KBM-7 (cell line): Measurements from ENCODE around the gene FOXRED1.
A peak's percentile ranks its signal among the peaks of the same experiment; 100 is the strongest.

Experiments used
- DNase-seq: peaks from one replicate; pipeline ENCODE4 v3.0.0-alpha.2; 2015
- in situ Hi-C: fragments of 300-500 bp; cut with MboI; formaldehyde crosslinking; loops from 2 replicates; pipeline ENCODE4 v1.14.3; 2020; ENCODE audit warnings: low sequenced_read_pairs, low pct_unique_long_range_greater_than_20kb, mixed read lengths

The FOXRED1 gene

DNA sequence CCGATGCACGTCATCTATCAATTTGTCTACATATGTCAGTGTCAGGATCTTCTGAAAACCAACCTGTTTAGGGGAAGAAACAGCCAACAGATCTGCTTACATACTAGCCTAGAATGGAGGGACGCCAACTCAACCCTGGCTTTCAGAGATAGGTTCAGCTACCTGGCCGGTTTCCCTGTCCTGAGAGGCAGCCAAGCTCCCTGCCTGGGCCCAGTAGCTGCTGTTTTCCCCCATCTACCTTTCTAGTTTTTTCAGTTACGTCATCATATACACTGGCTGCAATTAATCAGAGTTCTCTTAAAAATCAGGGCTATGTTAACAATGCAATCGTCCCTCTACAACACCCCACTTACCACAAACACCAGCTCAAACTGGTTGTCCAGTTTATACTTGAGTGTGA is 1.3 kb upstream of the FOXRED1 start:
- in situ Hi-C loops: no loop called here
- DNase-seq: no peak

DNA sequence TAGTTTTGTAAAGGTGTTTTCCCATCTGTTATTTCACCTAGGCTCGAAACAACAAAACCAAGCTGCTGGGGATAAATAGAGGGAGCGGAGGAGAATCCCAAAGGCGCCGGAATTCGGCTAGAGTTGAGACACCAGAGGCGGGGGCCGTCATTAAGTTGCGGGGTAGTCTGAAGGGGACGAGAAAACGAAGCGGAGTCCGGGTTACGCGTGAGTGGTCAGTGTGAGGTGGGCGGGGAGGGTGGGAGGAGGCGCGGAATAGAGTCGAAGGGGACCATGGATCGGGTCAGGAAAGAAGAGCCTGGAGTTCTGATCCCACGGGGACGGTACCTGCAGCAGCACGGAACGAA is 620 bp upstream of the FOXRED1 start:
- in situ Hi-C loops: no loop called here
- no peak for DNase-seq

DNA sequence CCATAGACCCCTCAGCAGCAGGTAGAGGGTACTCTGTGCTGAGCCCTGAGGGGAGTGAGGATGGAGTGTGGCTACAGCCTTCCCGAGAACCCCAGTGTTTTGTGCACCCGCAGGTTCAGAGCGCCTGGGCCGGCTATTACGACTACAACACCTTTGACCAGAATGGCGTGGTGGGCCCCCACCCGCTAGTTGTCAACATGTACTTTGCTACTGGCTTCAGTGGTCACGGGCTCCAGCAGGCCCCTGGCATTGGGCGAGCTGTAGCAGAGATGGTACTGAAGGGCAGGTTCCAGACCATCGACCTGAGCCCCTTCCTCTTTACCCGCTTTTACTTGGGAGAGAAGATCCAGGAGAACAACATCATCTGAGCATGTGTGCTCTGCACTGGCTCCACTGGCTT is 8.4 kb downstream of the FOXRED1 start:
- DNase-seq: no peak

DNA sequence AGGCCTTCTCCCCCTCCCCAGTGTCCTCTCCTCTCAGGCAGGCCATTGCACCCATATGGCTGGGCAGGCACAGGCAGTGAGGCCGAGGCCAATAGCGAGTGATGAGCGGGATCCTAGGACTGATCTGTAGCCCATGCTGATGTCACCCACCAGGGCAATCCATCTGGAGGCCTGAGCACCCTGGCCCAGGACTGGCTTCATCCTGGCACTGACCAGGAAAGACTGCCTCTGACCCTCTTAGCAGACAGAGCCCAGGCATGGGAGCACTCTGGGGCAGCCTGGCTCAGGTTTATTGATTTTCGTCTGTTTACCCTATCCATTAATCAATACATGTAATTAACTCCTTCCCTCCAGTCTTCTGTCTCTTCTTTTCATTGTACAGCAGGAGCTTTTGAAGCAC is 8.8 kb downstream of the FOXRED1 start:
- in situ Hi-C loops: no loop called here
- no peak for DNase-seq

More for the DNA sequence above, 8.4 kb downstream of the FOXRED1 start:
- in situ Hi-C loops: no loop called here

DNA sequence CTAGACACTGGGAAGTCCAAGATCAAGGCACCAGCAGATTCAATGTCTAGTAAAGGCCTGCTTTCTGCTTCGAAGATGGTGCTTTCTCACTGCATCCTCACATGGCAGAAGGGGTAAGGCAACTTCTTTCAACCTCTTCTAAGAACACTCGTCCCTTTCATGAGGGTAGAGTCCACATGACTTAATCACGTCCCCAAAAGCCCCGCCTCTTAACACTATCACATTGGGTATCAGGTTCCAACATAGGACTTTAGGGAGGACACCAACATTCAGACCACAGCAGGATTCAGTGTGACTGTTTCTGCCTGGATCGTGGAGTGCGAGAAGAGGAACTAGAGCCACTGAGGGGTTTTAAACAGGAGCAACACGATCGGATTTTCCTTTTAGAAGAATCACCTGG is 10.2 kb downstream of the FOXRED1 start:
- no peak for DNase-seq
- in situ Hi-C loops: no loop called here

DNA sequence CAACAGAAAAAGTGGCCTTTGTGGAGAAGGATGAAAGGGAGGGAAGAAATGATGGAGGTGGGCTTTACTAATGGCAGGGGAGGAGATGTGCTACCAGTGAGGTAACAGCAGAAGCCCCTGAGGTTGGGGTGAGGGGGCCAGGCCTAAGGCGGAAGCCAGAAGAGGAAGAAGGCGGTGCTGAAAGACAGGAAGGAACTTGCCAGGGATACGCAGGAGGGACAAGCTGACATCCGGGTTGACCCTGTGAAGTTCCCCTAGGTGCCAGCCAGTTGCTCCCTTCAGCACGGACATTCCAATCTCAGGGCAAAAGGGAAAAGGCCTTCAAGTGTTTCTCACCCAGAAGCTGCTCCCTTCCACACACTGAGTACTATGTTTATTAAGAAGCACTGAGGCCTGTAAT is 11.6 kb downstream of the FOXRED1 start:
- peak; percentile 46 for DNase-seq
- in situ Hi-C loops: no loop called here

DNA sequence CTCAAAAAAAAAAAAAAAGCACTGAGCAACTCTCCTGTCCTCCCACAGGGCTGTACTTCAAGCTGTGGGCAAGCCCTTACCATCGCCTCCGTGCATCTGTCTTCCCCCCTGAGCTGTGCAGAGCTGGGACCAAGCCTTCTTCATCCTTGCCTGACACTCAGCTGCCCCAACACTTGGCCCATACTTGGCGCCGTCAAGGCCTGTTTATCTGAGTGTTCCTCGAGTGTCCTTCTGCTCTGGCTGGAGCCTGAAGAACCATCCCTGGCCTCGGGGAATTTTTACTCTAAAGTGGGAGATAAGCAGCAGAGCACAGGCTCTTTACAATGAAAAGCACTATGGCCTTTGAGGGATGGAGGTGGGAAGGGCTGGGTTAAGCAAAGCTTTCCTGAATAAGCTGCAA is 12.3 kb downstream of the FOXRED1 start:
- no peak for DNase-seq
- in situ Hi-C loops: no loop called here

DNA sequence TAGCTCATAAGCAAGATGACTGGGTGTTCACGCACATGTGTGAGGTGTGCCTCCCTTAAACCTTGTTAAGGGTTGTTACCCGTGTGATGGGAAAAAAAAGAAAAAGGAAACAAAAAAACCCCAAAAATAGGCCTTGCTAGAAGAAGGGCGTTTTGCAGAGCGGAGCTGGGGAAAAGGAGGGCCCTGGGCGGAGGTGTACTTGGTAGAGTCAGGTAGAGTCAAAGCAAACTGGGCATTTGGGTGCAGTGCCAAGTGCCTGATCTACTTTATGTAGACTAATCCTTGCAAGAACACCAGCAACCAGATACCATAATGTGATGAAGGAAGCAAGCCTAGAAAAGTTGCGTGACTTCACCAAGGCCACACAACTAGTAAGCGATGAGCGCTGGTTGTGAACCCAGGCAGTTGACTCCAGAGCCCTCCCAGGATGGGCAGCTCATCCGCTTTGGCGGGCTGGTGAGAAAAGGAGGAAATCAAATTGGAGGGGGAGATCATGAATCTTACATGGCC is 12.8 kb downstream of the FOXRED1 start:
- no peak for DNase-seq
- in situ Hi-C loops: no loop called here

DNA sequence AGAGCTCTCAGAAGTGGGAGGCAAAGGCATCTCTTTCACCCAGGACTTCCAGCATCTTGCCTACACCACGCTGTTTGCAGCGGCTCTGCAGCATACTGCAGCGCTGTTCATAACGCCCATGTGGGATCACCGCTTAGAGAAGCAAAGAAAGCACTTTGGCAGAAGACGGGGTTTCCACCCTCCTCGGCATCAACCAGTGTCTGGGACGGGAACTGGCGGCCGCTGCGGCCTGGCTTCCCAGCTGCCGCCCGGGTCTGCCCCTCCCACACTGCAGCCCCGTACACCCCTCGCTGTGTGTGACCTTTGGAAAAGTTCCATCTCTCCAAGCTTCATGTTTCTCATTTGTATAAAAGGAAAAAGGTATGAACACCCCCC is 13.4 kb downstream of the FOXRED1 start:
- DNase-seq: peak; percentile 64

DNA sequence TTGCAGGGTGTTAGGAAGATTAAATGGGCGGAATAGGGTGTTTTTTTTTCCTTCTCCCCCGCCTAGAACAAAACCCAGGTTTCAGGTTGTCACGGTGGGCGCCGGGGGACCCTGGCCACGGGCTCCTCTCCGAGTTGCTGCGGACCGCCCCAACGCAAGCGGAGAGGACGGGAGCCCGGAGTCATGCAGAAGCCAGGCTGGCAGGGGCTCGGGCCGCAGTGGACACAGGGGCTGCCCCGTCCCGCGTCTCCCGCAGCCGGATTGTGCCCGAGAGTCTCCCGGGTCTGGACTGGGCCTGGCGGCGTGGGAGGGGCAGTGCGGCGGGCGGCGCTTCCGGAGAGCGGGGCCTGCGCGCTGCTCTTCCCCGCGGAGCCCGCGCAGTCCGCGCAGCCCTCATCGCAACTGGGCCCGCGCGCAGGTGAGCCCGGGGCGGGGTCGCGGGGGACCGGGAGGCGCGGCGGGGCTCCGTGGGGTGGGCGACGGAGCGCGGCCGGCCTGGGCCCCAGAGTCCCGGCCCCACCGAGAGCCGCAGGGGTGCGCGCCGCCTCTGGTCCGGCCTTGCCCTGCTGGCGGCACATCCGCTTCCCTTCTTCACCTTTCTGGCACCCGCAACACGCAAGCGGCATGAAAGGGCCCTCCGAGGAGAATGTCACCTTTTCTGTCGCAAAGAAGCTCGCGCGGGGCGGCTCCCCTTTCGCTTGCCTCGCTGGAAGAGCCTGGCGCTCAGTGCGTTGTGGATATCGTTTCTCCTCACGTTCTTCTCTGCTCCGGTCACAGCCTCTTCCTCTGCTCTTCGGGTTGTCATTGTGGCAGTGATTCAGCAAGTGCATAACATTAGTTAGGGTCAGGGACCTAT is 14.0 kb downstream of the FOXRED1 start, which contains the start of gene TIRAP:
TIRAP (plus strand) TSS at position 358 of the 856 bp plus-strand sequence. CDS start 7,802 bp downstream, outside the sequence.
- in situ Hi-C loops: no loop called here
- DNase-seq: peak; percentile 71

More for the DNA sequence above, 13.4 kb downstream of the FOXRED1 start:
- in situ Hi-C loops: no loop called here

DNA sequence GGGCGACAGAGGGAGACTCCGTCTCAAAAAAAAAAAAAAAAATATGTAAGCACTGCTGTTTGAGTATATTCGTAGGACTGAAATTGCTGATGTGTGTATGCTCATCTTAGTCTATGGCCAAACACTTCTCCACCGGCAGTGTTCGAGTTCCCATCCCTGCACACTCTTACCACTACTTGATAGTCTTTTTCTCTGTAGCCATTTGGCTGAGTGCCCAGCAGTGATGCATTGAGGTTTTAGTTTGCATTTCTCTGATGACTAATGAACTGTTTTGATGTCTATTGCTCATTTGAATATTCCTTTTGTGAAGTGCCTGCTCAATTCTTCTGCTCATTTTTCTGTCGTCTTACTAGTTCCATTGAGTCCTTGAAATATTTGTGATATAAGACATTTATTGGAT is 15.9 kb downstream of the FOXRED1 start:
- peak; percentile 60 for DNase-seq

DNA sequence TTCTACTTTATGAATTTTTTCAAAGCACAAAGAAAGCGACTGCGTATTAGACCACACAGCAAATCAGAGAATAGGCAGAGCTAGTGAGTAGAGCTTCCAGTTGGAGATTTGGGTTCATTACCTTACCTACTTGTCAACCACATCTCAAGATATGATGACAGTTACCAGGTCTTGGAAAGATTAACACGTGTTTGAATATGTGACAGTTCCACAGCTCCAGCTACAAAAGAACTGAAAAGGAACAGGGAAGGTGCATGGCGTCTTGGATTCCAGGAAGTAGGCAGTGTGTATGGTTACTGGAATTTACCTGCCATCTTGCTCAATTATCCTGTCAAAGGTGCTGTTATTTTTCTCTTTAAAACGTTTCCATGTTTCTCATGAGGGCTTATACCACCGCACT is 19.3 kb downstream of the FOXRED1 start:
- in situ Hi-C loops: no loop called here
- DNase-seq: no peak

More for the DNA sequence above, 15.9 kb downstream of the FOXRED1 start:
- in situ Hi-C loops: no loop called here

DNA sequence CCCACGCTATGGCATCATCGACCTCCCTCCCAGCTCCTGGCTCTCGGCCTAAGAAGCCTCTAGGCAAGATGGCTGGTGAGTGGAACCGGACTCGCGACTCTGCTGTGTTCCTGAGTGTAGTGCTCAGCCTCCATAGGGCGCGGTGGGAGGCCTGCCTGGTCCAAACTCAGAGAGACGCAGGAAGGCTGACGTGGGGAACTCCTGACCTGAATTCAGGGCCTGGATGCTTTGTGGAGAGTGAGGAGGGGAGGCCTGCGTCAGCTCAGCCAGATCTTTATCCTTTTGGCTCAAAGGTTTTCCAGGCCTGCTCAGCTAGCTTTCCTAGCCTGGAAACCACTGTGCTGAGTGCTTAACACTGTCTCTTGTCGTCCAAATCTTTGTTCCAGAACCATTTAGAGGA is 21.9 kb downstream of the FOXRED1 start:
- in situ Hi-C loops: no loop called here
- no peak for DNase-seq

DNA sequence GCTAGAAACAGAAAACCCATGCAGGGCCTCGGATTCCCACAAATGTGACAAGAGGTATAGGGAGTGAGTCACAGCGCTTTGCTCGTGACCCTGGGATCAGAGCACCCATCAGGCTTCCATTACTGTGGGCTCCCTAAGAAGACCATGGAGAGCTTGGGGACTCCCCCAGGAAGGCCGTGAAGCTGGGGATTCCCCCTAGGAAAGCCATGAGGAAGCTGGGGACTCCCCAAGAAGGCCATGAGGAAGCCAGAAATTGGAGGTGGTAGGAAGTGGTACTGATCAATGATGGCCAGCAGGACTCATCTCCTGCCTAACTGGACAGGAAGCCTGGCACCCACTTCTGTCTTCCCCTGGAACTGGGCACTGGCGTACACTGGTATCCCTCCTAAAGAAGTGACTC is 24.8 kb downstream of the FOXRED1 start:
- in situ Hi-C loops: no loop called here
- no peak for DNase-seq

DNA sequence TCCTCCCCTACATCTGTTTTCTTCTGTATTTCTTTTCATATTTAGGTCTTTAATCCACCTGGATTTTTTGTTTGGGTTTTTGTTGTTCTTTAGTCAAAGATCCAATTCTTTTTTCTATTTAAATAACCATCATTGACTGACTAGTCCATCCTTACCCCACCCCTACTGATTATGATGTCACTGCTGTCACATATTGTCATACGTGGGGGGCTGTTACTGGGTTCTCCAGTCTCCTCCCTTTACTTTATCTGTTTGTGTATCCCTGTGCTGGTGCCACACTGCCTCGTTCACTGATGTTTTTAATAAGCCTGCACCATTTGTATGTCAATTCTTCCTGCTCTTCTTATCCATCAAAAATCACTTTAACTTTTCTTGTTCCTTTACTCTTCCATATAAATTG is 28.1 kb downstream of the FOXRED1 start:
- DNase-seq: no peak
- in situ Hi-C loops: no loop called here

DNA sequence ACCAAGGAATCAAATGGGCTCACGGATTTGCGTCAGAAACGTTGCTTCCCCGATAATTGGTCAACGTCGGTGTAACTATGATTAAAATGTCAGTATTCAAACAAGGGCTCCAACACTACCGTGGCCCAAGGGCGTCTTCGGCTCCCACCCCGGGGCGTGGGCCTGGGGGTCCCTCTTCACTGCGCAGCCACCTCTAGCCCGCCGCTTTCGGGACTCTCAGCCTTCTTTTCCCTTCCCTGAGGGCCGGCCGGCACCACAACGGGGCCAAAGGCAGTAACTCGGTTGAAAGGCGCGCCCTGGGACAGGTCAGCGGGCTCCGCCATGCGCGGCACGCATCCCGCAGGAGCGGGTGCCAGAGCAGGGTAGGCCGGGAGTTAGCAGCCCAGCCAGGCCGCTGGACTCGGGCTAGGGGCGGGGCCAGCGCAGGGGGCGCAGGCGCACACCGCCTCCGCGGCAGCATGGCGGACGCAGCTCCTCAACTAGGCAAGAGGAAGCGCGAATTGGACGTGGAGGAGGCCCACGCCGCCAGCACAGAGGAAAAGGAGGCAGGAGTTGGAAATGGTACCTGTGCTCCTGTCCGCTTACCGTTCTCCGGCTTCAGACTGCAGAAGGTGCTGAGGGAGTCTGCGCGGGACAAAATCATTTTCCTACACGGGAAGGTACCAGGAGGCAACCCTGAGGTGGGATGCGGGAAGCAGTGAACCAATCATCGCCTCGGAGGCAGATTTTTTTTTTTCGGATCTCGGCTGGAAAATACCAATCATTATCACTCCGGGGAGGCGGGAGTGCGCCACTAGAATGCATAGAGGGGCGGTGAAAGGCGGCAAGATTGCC is 34.9 kb downstream of the FOXRED1 start, which contains the start of gene DCPS:
DCPS (plus strand) TSS at position 438 of the 834 bp plus-strand sequence; CDS start at position 459, 21 bp downstream.
- DNase-seq: peak; percentile 95
- in situ Hi-C loops: no loop called here

DNA sequence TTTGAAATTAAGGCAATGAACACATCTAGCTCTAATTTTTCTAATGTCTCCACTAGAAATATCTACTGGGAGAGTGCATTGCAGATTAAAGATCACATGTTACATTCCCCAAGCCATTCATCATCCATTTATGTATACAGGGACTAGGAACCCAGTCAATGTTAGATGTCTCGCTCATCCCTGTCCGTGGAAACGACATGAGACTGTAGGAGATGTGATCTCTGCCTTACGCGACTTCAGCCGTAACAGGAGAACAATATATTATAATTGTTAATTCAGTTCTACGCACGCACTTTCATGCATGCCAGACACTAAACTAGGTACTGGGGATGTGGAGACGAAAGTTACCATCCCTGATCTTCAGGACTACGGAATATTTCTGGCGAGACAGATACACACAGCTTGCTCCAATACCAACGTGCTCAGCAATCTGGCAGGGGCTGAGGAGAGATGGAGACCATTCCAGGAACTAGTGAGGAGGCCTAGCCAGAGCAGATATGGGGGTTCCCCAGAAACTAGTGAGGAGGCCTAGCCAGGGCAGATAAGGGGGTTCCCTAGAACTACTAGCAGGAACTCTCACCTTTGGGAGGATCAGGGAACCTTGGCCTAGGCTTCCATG is 35.6 kb downstream of the FOXRED1 start:
- in situ Hi-C loops: no loop called here
- DNase-seq: no peak

DNA sequence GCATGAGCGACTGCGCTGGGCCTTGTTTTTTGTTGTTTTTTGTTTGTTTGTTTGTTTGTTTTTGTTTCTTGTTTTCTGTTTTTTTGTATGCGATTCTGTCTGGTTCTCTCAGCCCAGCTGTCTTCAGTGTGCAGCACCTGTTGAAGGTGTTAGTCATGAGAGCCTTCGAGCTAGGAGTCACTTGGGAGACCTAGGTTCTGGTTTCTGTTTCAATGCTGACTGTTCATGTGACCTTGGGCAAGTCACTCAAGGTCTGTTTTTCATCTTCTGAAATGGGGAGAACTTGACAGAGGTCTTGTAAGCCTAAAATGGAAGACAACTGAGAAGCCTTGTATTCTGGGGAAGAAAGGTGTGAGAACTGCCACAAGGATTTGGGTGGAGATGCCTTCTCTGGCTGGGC is 36.7 kb downstream of the FOXRED1 start:
- no peak for DNase-seq
- in situ Hi-C loops: no loop called here

DNA sequence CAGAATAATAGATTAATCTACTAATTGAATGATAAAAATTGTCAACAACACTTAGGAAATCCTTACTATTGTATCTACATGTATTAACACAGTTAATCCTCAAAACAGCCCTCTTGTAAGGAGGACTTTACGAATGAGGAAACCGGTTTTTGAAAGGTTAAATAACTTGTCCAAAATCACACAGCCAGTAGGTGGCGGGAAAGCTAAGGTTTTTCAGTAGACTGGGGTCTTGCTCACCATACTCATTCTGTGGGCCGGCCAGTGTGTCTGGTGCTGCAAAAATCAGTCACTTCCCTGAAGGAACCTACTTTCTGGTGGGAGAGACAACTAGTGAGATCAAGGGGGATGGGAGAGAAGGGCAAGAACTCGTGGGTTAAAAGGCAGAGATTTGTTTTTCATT is 38.8 kb downstream of the FOXRED1 start:
- in situ Hi-C loops: no loop called here
- peak; percentile 82 for DNase-seq

DNA sequence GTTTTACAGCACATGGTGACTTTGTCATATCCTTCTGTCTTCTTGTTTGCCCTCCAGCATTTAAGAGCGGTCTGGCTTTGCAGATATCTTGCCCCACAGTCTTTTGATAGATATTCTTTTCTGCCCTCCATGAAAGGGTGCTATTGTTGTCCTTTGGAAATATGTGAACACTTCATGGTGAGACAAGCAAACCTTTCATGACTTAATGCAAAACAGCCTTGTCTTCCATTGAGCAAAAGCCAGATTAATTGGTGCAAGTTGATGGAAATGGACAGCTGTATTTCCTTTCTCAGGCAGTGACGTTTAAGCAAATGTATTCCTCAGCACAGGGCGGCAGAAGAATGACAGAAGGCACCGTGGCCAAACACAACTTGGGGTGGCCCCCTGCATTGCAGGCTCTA is 39.3 kb downstream of the FOXRED1 start:
- in situ Hi-C loops: no loop called here
- no peak for DNase-seq
